Subcutaneous abdominal adipose tissue (tissue), 5 donors: ENCODE measurements around the gene C3orf20.

Experiments
- H3K27ac ChIP-seq: one replicate; pipeline ENCODE4 v1.7.0; 2013; ENCODE audit warnings: low read depth, mild to moderate bottlenecking, inconsistent platforms, low read length, moderate library complexity
- H3K27me3 ChIP-seq, 5 donors: one replicate each; pipeline ENCODE4 v1.7.0; 2013; ENCODE audit warnings: low read length in 5 of 5, inconsistent platforms in 1 of 5; ENCODE audit not compliant: control insufficient read depth in 5 of 5, insufficient read depth in 4 of 5
- H3K36me3 ChIP-seq, 5 donors: one replicate each; pipeline ENCODE4 v1.7.0; 2013; ENCODE audit warnings: low read length in 5 of 5; ENCODE audit not compliant: control insufficient read depth in 5 of 5, insufficient read depth in 5 of 5
- H3K4me1 ChIP-seq, 5 donors: one replicate each; pipeline ENCODE4 v1.7.0; 2013; ENCODE audit warnings: low read length in 5 of 5, mild to moderate bottlenecking in 3 of 5, moderate library complexity in 1 of 5; ENCODE audit not compliant: control insufficient read depth in 5 of 5, insufficient read depth in 5 of 5
- H3K4me3 ChIP-seq, 5 donors: one replicate each; pipeline ENCODE4 v1.7.0; 2013; ENCODE audit warnings: low read length in 5 of 5, low read depth in 1 of 5
- H3K9ac ChIP-seq, 5 donors: one replicate each; pipeline ENCODE4 v1.7.0; 2013; ENCODE audit warnings: low read length in 5 of 5, mild to moderate bottlenecking in 4 of 5, moderate library complexity in 3 of 5
- H3K9me3 ChIP-seq, 5 donors: one replicate each; pipeline ENCODE4 v1.7.0; 2013; ENCODE audit warnings: low read length in 5 of 5; ENCODE audit not compliant: control insufficient read depth in 5 of 5
- donor health status: healthy.
- donor health status: healthy.
- donor health status: healthy.
- donor health status: healthy.
- donor health status: healthy.

The C3orf20 gene

DNA sequence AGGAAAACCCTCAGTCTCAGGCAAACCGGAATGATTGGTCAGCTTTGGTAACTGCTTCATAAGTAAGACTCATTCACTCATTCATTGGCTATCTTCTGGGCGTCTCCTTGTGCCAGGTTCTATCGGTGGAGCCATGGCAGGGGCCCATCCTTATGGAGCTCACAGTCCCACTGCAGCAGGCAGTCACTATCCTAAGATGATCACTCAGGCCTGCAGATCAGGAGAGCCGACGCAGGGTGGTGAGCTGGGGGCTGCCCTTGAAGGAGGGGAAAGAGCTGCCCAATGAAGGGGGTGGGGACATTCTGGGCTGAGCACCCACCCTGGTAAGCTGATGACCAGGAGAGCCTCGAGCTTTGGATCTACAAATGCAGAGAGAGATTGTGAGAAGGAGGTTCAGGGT lies 123.3 kb downstream of the C3orf20 start:
- H3K4me3 ChIP-seq = no peak overlapping the region
- H3K4me1 ChIP-seq = peaks cover 0 to 46% (median 16%) of the 10 kb centered on the region in 5 donors
- H3K9me3 ChIP-seq = no peaks in the 10 kb centered on the region
- no peaks in the 10 kb centered on the region for H3K36me3 ChIP-seq
- no peak overlapping the region for H3K9ac ChIP-seq
- H3K27me3 ChIP-seq = no peaks in the 10 kb centered on the region
- no peak overlapping the region for H3K27ac ChIP-seq

- no peak overlapping the region for H3K27ac ChIP-seq
- no peaks in the 10 kb centered on the region for H3K9me3 ChIP-seq
- no peaks in the 10 kb centered on the region for H3K27me3 ChIP-seq
- H3K9ac ChIP-seq = no peak overlapping the region
- no peak overlapping the region for H3K4me3 ChIP-seq
- H3K36me3 ChIP-seq = no peaks in the 10 kb centered on the region
- H3K4me1 ChIP-seq = peaks cover 1 to 46% (median 19%) of the 10 kb centered on the region in 5 donors
Observed at GRCh38 chr3:14799146-14799545, 124.2 kb downstream of the C3orf20 start.

DNA sequence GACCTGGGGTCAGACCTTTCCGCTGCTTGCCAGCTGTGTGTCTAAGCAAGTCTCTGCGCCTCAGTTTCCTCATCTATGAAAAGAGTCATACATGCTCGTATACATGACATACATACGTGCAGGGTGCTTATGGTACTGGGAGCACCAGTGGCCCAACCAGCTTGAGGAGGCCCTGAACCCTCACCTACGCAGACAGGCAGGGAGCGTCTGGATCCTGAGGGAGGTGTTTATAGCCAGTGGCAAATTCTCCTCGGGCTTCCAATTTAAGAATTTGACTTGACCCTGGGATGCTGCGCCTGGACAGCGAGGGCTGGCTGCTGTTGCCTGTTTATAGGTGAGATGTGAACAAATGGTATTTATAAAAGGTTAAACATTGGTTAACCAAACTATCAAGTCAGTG lies 126.1 kb downstream of the C3orf20 start:
- H3K9ac ChIP-seq = no peak overlapping the region
- H3K36me3 ChIP-seq = no peaks in the 10 kb centered on the region
- peaks cover 9 to 57% (median 32%) of the 10 kb centered on the region in 5 donors for H3K4me1 ChIP-seq
- H3K9me3 ChIP-seq = no peaks in the 10 kb centered on the region
- H3K27me3 ChIP-seq = no peaks in the 10 kb centered on the region
- no peak overlapping the region for H3K4me3 ChIP-seq
- H3K27ac ChIP-seq = no peak overlapping the region

DNA sequence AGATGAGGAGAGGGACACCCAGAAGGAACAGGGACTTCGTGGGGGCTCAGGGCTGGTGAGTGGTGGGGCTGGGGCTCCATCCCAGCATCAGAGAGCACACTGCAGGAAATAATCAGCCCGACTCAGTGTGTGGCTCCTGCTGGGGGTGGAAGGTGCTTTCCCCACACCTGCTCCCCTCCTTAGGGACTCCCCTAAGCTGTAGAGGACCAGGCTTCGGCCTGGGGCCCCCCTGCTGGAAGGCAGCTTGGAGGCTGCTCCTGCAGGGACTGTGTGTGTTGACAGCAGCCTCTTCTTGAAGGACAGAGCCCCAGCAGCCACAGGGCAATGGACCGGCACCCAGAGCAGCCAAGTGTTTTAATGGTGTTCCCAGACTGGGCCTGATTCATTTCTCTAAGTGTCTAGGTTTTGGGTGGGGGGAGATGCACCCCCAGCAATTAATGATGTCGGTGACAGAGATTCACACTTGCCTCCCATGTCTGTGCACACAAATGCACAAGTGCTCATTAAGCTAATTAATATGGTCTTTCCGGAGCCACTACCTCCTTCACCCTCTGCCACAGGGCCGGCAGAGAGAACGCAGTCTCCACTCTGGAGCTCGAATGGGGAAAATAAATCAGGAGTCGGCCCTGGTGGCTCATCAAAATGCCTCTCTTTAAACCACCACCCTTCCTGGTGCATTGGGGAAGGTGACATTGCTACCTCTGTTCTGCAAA lies 126.9 kb downstream of the C3orf20 start:
- Histone ChIP-seq H3K27me3 (no peaks in the 10 kb centered on the region), H3K4me3 (no peak overlapping the region), H3K9ac (no peak overlapping the region), H3K4me1 (peaks cover 9 to 59% (median 32%) of the 10 kb centered on the region in 5 donors), H3K9me3 (no peaks in the 10 kb centered on the region), H3K36me3 (no peaks in the 10 kb centered on the region), H3K27ac (peak overlapping the region; percentile 76)

GRCh38 chr3:14802381-14802731 lies 127.4 kb downstream of the C3orf20 start:
- H3K4me1 ChIP-seq = peaks cover 9 to 65% (median 36%) of the 10 kb centered on the region in 5 donors
- no peak overlapping the region for H3K4me3 ChIP-seq
- H3K9ac ChIP-seq = no peak overlapping the region
- peaks cover 0 to 3% (median 0%) of the 10 kb centered on the region in 5 donors for H3K27me3 ChIP-seq
- H3K9me3 ChIP-seq = no peaks in the 10 kb centered on the region
- peak overlapping the region; percentile 76 for H3K27ac ChIP-seq
- no peaks in the 10 kb centered on the region for H3K36me3 ChIP-seq

- Histone ChIP-seq H3K36me3 (no peaks in the 10 kb centered on the region), H3K27me3 (peaks cover 0 to 3% (median 0%) of the 10 kb centered on the region in 5 donors), H3K27ac (peak overlapping the region; percentile 76), H3K9ac (no peak overlapping the region), H3K4me1 (peaks cover 9 to 68% (median 36%) of the 10 kb centered on the region in 5 donors), H3K4me3 (peak overlapping the region in 2 of 5 donors; percentile 19 to 22), H3K9me3 (no peaks in the 10 kb centered on the region)
Observed at GRCh38 chr3:14803101-14803980, 128.4 kb downstream of the C3orf20 start.

GRCh38 chr3:14803981-14804834 lies 129.3 kb downstream of the C3orf20 start:
- Histone ChIP-seq H3K27ac (peak overlapping the region; percentile 76), H3K4me3 (peak overlapping the region in 4 of 5 donors; percentile 18 to 31 (median 20))

GRCh38 chr3:14804835-14805780 lies 130.2 kb downstream of the C3orf20 start:
- peaks cover 9 to 72% (median 43%) of the 10 kb centered on the region in 5 donors for H3K4me1 ChIP-seq
- H3K9ac ChIP-seq = peak overlapping the region in 1 of 5 donors; percentile 17
- H3K27me3 ChIP-seq = peaks cover 0 to 10% (median 6%) of the 10 kb centered on the region in 5 donors
- peak overlapping the region in 3 of 5 donors; percentile 18 to 31 (median 19) for H3K4me3 ChIP-seq
- H3K9me3 ChIP-seq = no peaks in the 10 kb centered on the region
- H3K27ac ChIP-seq = peak overlapping the region; percentile 76
- no peaks in the 10 kb centered on the region for H3K36me3 ChIP-seq

More at GRCh38 chr3:14803981-14804834, 129.3 kb downstream of the C3orf20 start:
- Histone ChIP-seq H3K27me3 (peaks cover 0 to 3% (median 0%) of the 10 kb centered on the region in 5 donors), H3K36me3 (no peaks in the 10 kb centered on the region), H3K4me1 (peaks cover 9 to 68% (median 36%) of the 10 kb centered on the region in 5 donors), H3K9me3 (no peaks in the 10 kb centered on the region), H3K9ac (peak overlapping the region in 1 of 5 donors; percentile 17)
